H1 (cell line): ENCODE results near the gene TBC1D16. TPM values are rescaled to one million over a fixed set of nuclear protein-coding genes. Genes with fewer than 3 reads are reported as not detected.

ENCODE experiments used
- CTCF ChIA-PET: fragments of 300-600 bp; sonication (Branson Sonifier 250); formaldehyde crosslinking; loops from one replicate; lab custom pipeline; 2021; ENCODE audit not compliant: partially characterized antibody; lab: Charles Lee
- POLR2A ChIA-PET: fragments of 300-600 bp; sonication (Branson Sonifier 250); formaldehyde crosslinking; loops from one replicate; lab custom pipeline; 2021; ENCODE audit warnings: inconsistent platforms; ENCODE audit not compliant: partially characterized antibody; lab: Charles Lee
- DNase-seq, 2 experiments: peaks; one replicate each; pipeline versions ENCODE4 v3.0.0 to v3.0.0-alpha.2; 2010 to 2022; ENCODE audit warnings: low spot score in 2 of 2, low read depth in 1 of 2, mixed read lengths in 1 of 2
- FAIRE-seq: peaks from 2 replicates; lab custom pipeline; 2011; peaks lifted over from hg19 to GRCh38; lab: Jason Lieb, UNC
- H2AFZ ChIP-seq: 2 replicates; pipeline ENCODE4 v1.8.1; 2012; ENCODE audit warnings: low read length, inconsistent platforms
- H2AK5ac ChIP-seq: 2 replicates; pipeline ENCODE4 v1.6.1; 2013; ENCODE audit warnings: low read depth, low read length
- H2BK120ac ChIP-seq: replicated peaks from 2 replicates; pipeline ENCODE3; 2013; ENCODE audit warnings: low read depth, low read length, inconsistent platforms
- H2BK12ac ChIP-seq: 2 replicates; pipeline ENCODE4 v1.6.1; 2013; ENCODE audit warnings: low read depth, low read length
- H2BK15ac ChIP-seq: 2 replicates; pipeline ENCODE4 v1.6.1; 2013; ENCODE audit warnings: low read length
- H2BK20ac ChIP-seq: 2 replicates; pipeline ENCODE4 v1.6.1; 2013; ENCODE audit warnings: low read length
- H2BK5ac ChIP-seq: 2 replicates; pipeline ENCODE4 v1.6.1; 2013; ENCODE audit warnings: low read depth, low read length
- H3K14ac ChIP-seq: 2 replicates; pipeline ENCODE4 v1.6.1; 2013; ENCODE audit warnings: inconsistent platforms; ENCODE audit not compliant: insufficient read length
- H3K18ac ChIP-seq: 2 replicates; pipeline ENCODE4 v1.6.1; 2013; ENCODE audit warnings: low read length; ENCODE audit errors: extremely low read depth
- H3K23ac ChIP-seq: 2 replicates; pipeline ENCODE4 v1.6.1; 2013; ENCODE audit warnings: inconsistent platforms; ENCODE audit not compliant: insufficient read length
- H3K23me2 ChIP-seq: 2 replicates; pipeline ENCODE4 v1.6.1; 2013; ENCODE audit warnings: low read depth, low read length
- H3K27ac ChIP-seq: 2 replicates; pipeline ENCODE4 v1.6.1; 2011; ENCODE audit warnings: low read depth, low read length, inconsistent platforms
- H3K27me3 ChIP-seq, 4 experiments: replicated peaks in 1 of 4; 1 replicate in 1 of 4; 2 replicates in 3 of 4; pipeline versions ENCODE4 v1.6.1 to v1.8.1; 2011 to 2013; ENCODE audit warnings: low read length in 3 of 4, mild to moderate bottlenecking in 3 of 4, inconsistent platforms in 2 of 4, mixed read lengths in 2 of 4, moderate library complexity in 1 of 4; ENCODE audit not compliant: control insufficient read depth in 3 of 4, insufficient read depth in 3 of 4; ENCODE audit errors: extremely low read depth in 1 of 4
- H3K36me3 ChIP-seq, 4 experiments: 2 replicates each; pipeline versions ENCODE4 v1.6.1 to v1.8.1; 2011 to 2013; ENCODE audit warnings: mild to moderate bottlenecking in 4 of 4, low read length in 3 of 4, moderate library complexity in 2 of 4, control low read depth in 1 of 4, inconsistent platforms in 1 of 4; ENCODE audit not compliant: insufficient read depth in 4 of 4, control insufficient read depth in 2 of 4
- H3K4ac ChIP-seq: replicated peaks from 2 replicates; pipeline ENCODE3; 2013; ENCODE audit warnings: low read length, low read depth, mixed read lengths, inconsistent platforms; ENCODE audit not compliant: insufficient read length
- H3K4me1 ChIP-seq, 4 experiments: replicated peaks in 1 of 4; 1 replicate in 1 of 4; 2 replicates in 3 of 4; pipeline versions ENCODE4 v1.6.1 to v1.8.1; 2011 to 2013; ENCODE audit warnings: low read length in 3 of 4, inconsistent platforms in 2 of 4, mixed read lengths in 1 of 4; ENCODE audit not compliant: insufficient read depth in 4 of 4, control insufficient read depth in 3 of 4
- H3K4me2 ChIP-seq, 2 experiments: 2 replicates each; pipeline versions ENCODE4 v1.6.1 to v1.8.1; 2011 to 2013; ENCODE audit warnings: low read depth in 2 of 2, low read length in 2 of 2, control low read depth in 1 of 2, inconsistent platforms in 1 of 2, mild to moderate bottlenecking in 1 of 2; ENCODE audit not compliant: insufficient read depth in 1 of 2
- H3K4me3 ChIP-seq, 4 experiments: fragments of 200-600, 300-600 bp in 1 of 4; sonication (generic), shearing (Covaris generic), sonication (Bioruptor Twin) in 1 of 4; 2 replicates each; pipeline versions ENCODE4 v1.5.1 to v1.8.1; 2011 to 2016; ENCODE audit warnings: low read length in 4 of 4, low read depth in 3 of 4, control low read depth in 2 of 4, inconsistent platforms in 2 of 4, mild to moderate bottlenecking in 2 of 4, mixed read lengths in 1 of 4, moderate library complexity in 1 of 4; ENCODE audit not compliant: insufficient read depth in 2 of 4; ENCODE audit errors: extremely low read depth in 1 of 4
- H3K56ac ChIP-seq: replicated peaks from 2 replicates; pipeline ENCODE3; 2013; ENCODE audit warnings: low read depth, mild to moderate bottlenecking, mixed read lengths, low read length, inconsistent platforms; ENCODE audit not compliant: insufficient read length
- H3K79me1 ChIP-seq: 2 replicates; pipeline ENCODE4 v1.6.1; 2013; ENCODE audit warnings: low read depth, low read length, control low read depth
- H3K79me2 ChIP-seq, 2 experiments: 2 replicates each; pipeline versions ENCODE4 v1.6.1 to v1.8.1; 2012 to 2013; ENCODE audit warnings: low read length in 2 of 2, mild to moderate bottlenecking in 2 of 2, inconsistent platforms in 1 of 2; ENCODE audit not compliant: insufficient read depth in 2 of 2, control insufficient read depth in 1 of 2
- H3K9ac ChIP-seq, 4 experiments: replicated peaks in 1 of 4; 1 replicate in 1 of 4; 2 replicates in 3 of 4; pipeline versions ENCODE4 v1.6.1 to v1.8.1; 2011 to 2013; ENCODE audit warnings: low read depth in 3 of 4, low read length in 3 of 4, control low read depth in 2 of 4, mild to moderate bottlenecking in 2 of 4, moderate library complexity in 2 of 4, inconsistent platforms in 1 of 4; ENCODE audit errors: extremely low read depth in 1 of 4
- H3K9me3 ChIP-seq, 2 experiments: 2 replicates each; pipeline versions ENCODE4 v1.6.1 to v1.8.1; 2012 to 2013; ENCODE audit warnings: mild to moderate bottlenecking in 2 of 2, moderate library complexity in 2 of 2, control low read depth in 1 of 2, inconsistent platforms in 1 of 2, low read depth in 1 of 2, low read length in 1 of 2, mixed read lengths in 1 of 2; ENCODE audit not compliant: insufficient read depth in 2 of 2
- H4K20me1 ChIP-seq, 2 experiments: replicated peaks in 1 of 2; 2 replicates each; pipeline versions ENCODE3 to v1.8.1; 2011 to 2013; ENCODE audit warnings: inconsistent platforms in 2 of 2, low read length in 2 of 2, mild to moderate bottlenecking in 1 of 2; ENCODE audit not compliant: insufficient read depth in 2 of 2, control insufficient read depth in 1 of 2
- H4K5ac ChIP-seq: 2 replicates; pipeline ENCODE4 v1.6.1; 2013; ENCODE audit warnings: low read length, low read depth, mixed read lengths, inconsistent platforms; ENCODE audit not compliant: insufficient read length
- H4K8ac ChIP-seq: 2 replicates; pipeline ENCODE4 v1.8.0; 2013; ENCODE audit warnings: mild to moderate bottlenecking, moderate library complexity, low read length, inconsistent platforms; ENCODE audit not compliant: insufficient read depth; ENCODE audit errors: extremely low read depth
- H4K91ac ChIP-seq: replicated peaks from 2 replicates; pipeline ENCODE3; 2013; ENCODE audit warnings: low read length, mixed read lengths, inconsistent platforms; ENCODE audit not compliant: insufficient read length
- KDM4A ChIP-seq: IDR thresholded peaks from one replicate; pipeline ENCODE4 v1.7.1; 2012; ENCODE audit warnings: low read depth, mild to moderate bottlenecking, moderate library complexity, low read length, inconsistent platforms; ENCODE audit not compliant: severe bottlenecking
- SIX5 ChIP-seq: IDR thresholded peaks from 2 replicates; pipeline ENCODE4 v1.6.1; 2011; ENCODE audit warnings: mild to moderate bottlenecking, low read depth, low read length
- SP4 ChIP-seq: IDR thresholded peaks from 2 replicates; pipeline ENCODE4 v1.6.1; 2012; ENCODE audit warnings: low read length, inconsistent platforms
- WGBS, 2 experiments: shearing (Covaris generic) in 1 of 2; methylation state at CpG; one replicate each; pipeline versions ENCODE4 v1.1.6 to v1.1.7; 2013 to 2015; ENCODE audit warnings: low lambda C conversion rate in 2 of 2, mixed read lengths in 2 of 2, inconsistent platforms in 1 of 2, low coverage in 1 of 2, missing lambda C conversion rate in 1 of 2; ENCODE audit not compliant: insufficient replicate concordance in 2 of 2, insufficient coverage in 1 of 2, insufficient read length in 1 of 2; ENCODE audit errors: extremely low coverage in 1 of 2, missing lambda C conversion rate in 1 of 2; 5-methylcytosine and 5-hydroxymethylcytosine counted together
- polyA plus RNA-seq, 7 experiments: library from polyadenylated mRNA; depleted of rRNA in 3 of 7; stranded (reverse) in 5 of 7; unstranded in 2 of 7; fragments of >200 nt in 5 of 7; fragments of 200-250 nt in 2 of 7; gene quantifications; 1 replicate in 5 of 7; 2 replicates in 1 of 7; 4 replicates in 1 of 7; pipeline versions ENCODE4 v1.2.1 to v1.2.3, GENCODE V29; 2011 to 2013; ENCODE audit warnings: missing spikeins in 2 of 7, mixed read lengths in 2 of 7
- total RNA-seq: library from RNA; stranded (reverse); fragmentation: NEBNext Ultra II Directional; extraction: Animal tissue kit (Norgen Biotek cat#: 25700); gene quantifications from 2 replicates; pipeline ENCODE4 v1.2.1, GENCODE V29; 2021

Gene TBC1D16
- total and polyA plus RNA-seq, 2 of the 8 experiments (the other 6 are each of a cell fraction or from before 2014, with no cell fraction given), result 21.1 to 109 TPM

DNA sequence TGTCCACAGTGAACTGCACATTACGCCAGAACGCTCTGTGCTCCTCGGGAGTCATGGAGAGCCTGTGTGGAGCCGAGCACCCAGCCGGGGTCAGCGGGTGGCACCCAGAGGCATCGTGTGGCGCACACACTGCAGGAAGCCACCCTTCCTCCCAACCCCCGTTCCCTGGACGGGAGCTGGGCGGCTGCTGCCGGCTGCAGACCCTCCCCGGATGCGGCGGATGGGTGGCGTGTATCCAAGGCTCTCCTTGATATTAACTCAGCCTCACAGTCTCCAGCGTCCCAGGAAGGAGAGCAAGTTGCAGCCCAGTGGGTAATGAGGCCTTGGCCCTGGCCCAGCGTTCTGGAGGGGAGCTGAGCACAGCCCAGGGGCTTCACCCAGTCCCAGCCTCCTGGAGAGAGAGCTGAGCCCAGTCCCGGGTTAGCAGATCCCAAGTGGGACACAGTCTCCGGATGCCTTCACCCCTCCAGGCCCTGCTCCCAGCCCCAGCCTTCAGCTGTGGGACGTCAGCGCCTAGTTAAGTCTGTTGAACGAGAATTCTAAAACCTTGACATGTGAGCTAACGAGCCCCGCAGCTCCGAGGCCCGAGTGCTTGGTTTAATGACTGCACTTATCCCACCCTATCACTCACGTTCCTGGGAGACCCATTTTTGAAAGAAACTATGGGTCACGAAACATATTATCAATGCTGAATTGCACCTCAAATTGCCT lies 86.6 kb downstream of the TBC1D16 start:
- CTCF ChIA-PET, result interaction anchor here (0.6 to 14.6 kb wide), 16 partner anchors 9 to 485 kb away, joined by 3 to 187 read pairs (median 4); partner anchors contain the start of gene CBX4
- Histone ChIP-seq H3K27ac (peak overlapping the region; percentile 91), H4K8ac (peak overlapping the region; percentile 53; the same call in 1 of the 2 replicates), H3K23me2 (no peaks in the 10 kb centered on the region; the same call in 1 of the 2 replicates), H3K4me2 (peak overlapping the region; percentile 79 to 86), H3K36me3 (peaks cover 3 to 23% (median 11%) of the 10 kb centered on the region in 4 experiments), H3K79me1 (peaks cover 10% of the 10 kb centered on the region; the same call in 1 of the 2 replicates), H2AFZ (no peak overlapping the region), H3K79me2 (peaks cover 0 to 7% of the 10 kb centered on the region in 2 experiments; a peak in 1 of 4 replicates), H3K4ac (peak overlapping the region; percentile 2), H4K91ac (peak overlapping the region; percentile 96), H3K18ac (peak overlapping the region; percentile 93), H3K56ac (peak overlapping the region; percentile 49), H3K9me3 (no peaks in the 10 kb centered on the region), H2BK5ac (peak overlapping the region; percentile 92), H3K4me3 (peak overlapping the region; percentile 21 to 54 (median 24); a peak in 7 of 8 replicates), H2BK120ac (peak overlapping the region; percentile 29), H2BK15ac (peak overlapping the region; percentile 99), H4K20me1 (peaks cover 0 to 5% of the 10 kb centered on the region in 2 experiments), H3K23ac (no peak overlapping the region), H2BK12ac (peak overlapping the region; percentile 94), H3K27me3 (no peaks in the 10 kb centered on the region), H2BK20ac (peak overlapping the region; percentile 55; the same call in 1 of the 2 replicates), H2AK5ac (peak overlapping the region; percentile 97), H3K4me1 (peaks cover 20 to 50% (median 41%) of the 10 kb centered on the region in 4 experiments), H3K14ac (no peak overlapping the region), H4K5ac (peak overlapping the region; percentile 1), H3K9ac (peak overlapping the region in 3 of 4 experiments; percentile 34 to 48 (median 44); a peak in 3 of 7 replicates)
- FAIRE-seq (peak; percentile 7), DNase-seq (peak in 1 of 2 experiments; percentile 63)
- TF ChIP-seq SIX5 (no peak), KDM4A (peak; percentile 16), SP4 (0 out of 2 replicates have a peak, but pooled peaks have one; percentile 12)
- 62% methylated on average over 28 of the region's 29 CpGs; no CpG with 5 or more reads in 1 of the 2 experiments for WGBS, 2 experiments
- POLR2A ChIA-PET, result interaction anchor here (0.7 to 15.6 kb wide), 17 partner anchors 9 to 162 kb away, joined by 4 to 152 read pairs (median 8); partner anchors contain the start of gene CBX4
